Mucosa of gallbladder (tissue), 1 donor: ENCODE data around the gene EPHB1. TPM values are rescaled to one million over a fixed set of nuclear protein-coding genes. Genes with fewer than 3 reads are reported as not detected.
A peak's percentile ranks its signal among the peaks of the same experiment; 100 is the strongest.
"Not testable (repeated sequence)": the region's sequence is repeated elsewhere in the genome, so short reads cannot be mapped to it uniquely, and the experiment has no call there.

Experiments
- DNase-seq: peaks from one replicate; pipeline ENCODE4 v3.0.0-alpha.2; 2020; ENCODE audit warnings: low spot score
- total RNA-seq: library from RNA; stranded (reverse); gene quantifications from one replicate; pipeline ENCODE4 v1.2.1, GENCODE V29; 2021
- donor health status: DM: no; HTN: no; CAD: no.

Gene EPHB1
- total RNA-seq, 1 donor from 2014 or later: 2.0 TPM

DNA sequence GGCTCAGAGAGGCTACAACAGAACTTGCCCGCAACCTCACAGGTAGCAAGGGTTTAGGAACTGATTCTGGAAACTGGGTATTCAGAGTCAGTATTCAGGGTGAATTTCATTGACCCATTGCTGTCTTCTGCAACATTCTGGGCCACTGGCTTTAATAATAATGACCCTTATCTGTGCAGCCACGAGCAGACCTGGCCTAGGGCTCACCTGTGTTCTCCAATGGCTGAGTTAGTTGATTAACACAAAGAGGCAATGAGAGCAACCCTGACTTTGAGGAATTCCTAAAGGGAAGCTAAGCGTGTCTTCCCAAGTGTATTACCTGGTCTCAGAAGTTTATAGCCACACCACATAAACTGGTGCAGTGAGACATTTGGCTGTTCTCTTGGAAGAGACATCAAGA is 289.9 kb downstream of the EPHB1 start:
- no peak for DNase-seq

DNA sequence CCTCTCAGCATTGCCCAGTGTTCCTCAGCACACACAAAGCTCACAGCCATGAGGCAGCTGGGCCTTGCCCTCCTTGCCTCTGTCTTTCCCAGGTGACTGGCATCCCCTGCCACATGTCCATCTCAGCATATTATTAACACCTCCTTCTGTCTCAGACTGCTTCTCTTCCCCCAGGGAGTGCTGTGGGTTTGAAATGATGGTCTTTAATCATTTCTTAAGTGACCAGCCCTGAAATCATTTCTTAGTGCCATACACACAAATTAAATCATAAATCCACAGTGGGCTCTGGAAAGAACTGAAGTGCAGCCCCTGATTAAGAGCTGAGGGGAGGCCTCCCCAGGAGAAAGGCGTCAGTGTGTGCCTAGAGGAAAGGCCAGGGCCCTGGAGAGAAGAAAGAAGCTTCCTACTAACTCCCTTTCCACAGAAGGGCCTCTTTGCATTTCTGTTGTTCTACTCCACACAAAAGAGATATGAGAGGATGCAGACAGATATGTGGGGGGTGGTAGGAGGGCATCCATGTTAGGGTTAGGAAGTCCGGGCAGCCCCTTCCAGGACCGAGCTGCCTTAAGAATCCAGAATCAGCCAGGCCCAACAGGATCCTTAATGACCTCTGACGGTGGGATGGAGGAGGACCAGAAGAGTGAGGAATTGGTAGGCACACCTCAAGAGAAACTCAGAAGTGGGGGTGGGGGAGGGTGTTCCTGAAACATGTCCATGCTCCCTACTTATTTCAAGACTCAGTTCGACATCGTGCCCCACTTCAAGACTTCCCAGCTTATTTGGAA is 290.8 kb downstream of the EPHB1 start:
- DNase-seq: no peak

DNA sequence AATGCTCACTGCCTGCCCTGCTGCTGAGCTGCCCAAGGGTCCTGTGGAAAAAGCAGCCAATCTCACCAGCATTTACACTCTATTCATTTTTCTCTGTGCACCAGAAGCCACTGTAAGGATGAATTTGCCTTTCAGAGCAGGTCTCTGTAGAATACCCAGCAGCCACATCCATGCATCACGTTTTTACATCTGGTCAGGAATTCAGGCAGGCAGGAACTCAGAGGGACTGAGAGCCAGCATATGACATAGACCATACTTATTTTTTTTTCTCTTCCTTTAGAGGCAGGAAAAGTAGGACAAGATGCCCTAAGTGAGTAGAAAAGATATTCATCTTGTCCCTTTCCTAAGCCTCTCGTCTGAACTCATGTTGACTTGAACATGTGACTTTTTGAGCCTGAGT is 292.7 kb downstream of the EPHB1 start:
- no peak for DNase-seq

DNA sequence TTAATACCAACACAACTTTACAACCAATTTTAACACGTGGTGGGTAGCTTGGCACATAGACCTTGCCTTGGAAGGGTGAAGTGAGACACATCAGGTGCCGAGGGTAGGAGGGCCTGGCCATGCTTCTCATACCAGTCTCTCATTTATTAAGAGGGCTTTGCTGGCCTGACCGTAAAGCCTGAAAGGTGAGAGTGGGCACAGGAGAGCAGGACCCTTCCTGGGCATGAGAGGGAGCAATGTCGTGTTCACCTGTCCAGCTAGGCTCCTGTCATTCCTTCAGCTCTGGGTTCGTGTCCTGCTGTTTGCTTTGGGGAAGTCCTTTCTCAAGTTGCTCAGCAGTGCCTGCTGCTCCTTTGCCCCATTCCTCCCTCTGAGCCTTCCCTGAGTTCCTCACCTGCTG is 294.4 kb downstream of the EPHB1 start:
- DNase-seq: no peak

DNA sequence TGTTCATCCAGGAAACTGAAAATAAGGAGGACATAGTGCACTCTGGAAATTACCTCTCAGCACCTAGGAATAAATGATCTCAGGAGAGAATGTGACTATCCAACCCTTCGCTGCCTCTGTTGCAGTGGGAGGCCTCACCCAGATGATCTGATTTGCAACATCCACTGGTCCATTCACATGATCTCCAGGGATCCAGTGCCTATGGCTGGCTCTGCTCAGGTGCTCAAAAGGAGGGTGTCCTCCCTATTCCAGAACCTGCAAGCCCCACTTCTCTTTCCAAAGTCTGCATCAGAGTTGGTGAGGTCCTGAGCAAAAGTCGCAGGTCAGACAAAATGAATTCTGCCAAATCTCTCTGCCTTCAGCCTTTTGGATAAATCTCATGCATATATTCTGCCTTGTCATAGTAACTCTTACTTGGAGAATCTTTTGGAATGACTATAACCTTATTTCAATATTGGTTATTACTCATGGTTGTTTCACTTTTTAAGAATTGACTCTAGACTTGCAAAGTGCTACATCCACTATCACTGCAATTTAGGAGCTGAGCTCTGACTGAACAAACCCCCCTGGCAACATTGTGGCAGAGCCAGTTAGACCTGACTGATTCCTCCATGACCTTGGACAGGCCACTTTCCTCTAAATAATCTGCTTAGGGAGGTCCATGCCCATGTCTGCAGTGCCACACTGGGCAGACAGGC is 295.1 kb downstream of the EPHB1 start:
- no peak for DNase-seq

DNA sequence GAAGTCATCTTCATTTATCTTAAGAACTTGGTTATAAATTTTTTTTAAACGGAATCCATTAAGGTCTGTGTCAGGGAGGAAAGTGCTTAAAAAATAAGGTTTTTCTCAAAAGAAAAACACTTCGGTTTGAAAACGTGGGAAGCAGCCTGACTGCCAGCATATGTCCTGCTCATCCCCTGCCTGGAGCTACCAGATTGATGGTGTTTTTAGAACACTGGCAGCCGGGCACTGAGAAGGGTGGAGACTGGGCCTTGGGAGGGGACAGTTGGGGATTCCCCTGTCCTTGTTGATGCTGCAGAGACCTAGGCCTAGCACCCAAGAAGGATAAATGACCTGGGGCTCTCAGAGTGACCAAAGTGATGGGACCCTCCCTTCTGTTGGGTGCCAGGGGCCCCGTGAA is 296.9 kb downstream of the EPHB1 start:
- DNase-seq: no peak

DNA sequence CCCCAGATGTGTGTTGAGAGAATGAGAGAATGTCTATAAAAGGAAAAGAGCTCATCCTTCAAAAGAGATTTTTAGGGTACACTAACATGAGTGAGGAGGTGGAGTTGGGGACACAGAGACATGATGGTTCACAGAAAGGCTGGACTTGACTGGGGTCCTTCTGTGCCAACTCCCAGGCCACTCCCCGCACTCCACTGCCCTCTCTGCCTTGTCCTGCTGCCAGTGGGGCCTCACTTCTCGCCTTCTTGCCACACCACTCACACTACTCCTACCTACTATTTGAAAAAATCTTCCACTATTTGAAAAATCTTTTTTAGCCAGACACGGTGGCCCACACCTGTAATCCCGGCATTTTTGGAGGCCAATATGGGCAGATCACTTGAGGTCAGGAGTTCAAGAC is 298.1 kb downstream of the EPHB1 start:
- DNase-seq: no peak

DNA sequence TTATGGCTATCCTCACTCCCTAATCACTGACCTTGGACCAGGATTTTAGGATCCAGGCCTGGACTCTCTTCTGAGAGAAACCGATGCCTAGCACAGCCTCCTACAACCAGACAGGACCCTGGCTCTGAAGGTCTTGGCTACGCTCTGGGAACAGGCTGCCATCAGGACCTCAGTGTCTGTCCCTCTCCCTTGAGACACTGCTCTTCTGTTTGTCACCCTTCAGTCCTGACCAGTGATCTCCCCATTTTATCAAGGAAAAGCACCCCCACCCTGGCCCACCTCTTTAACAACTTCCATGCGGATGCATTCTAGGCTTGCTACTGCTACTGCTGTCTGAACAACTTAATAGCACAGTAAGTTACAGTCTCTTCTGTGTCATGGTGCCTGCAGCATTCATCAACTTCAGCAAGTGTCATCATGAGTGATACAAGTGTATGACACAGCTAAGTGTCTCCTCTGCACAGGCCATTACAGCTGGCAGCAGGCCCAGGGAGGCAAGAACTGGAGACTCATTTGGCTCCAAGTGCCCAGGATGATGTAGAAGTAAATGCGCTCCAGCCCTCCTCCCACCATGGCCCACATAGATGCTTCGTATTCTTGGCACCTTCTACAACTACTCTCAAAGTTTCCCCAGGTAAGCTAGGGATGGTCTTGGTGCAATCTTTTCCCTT is 302.4 kb downstream of the EPHB1 start:
- no peak for DNase-seq

DNA sequence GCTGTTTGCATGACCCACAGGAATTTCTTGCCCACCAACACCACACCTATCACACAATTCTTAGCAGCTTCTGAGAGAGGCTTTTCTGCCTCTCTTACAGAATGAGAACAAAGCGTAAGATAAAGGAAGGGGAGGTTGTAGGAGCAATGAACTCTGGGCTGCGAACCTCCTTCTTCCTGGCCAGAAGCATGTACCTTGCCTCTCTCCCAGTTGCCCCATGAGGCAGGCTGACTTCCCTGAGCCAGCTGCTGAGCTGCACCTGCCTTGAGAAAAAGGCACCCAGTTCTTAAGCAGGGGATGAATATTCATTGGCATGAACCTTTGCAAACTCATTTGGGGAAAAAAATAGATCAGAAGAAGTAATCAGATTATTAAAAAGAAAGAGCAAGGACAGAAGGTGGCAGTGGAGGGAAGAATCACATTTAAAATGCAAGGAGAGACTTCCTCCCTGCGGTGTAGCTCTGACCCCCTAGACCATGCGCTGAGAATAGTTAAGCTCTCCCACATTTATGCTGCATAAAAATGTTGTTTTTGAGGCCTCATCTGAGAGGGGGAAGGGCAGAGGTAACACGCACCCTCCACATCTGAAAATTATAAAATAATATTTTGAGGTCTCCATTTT is 304.8 kb downstream of the EPHB1 start:
- no peak for DNase-seq

DNA sequence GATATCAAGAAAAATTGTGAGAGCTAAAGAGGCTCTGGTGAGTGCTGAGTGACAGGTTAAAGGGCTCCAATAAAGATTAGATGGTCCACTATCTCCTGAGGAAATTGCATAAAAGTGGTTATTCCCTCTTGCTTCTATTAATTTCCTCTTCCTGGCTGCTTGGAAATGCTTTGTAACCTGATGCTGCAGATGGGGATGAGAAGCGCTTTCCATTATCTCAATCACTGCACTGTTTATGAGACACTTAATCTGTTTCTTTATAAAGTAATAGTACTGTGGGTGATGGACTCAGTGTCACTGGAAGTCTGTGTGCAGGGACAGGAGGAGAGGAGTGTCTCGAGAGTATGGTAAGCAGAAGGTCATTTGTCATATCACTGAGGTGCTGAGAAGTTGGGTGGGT is 305.3 kb downstream of the EPHB1 start:
- DNase-seq: no peak

DNA sequence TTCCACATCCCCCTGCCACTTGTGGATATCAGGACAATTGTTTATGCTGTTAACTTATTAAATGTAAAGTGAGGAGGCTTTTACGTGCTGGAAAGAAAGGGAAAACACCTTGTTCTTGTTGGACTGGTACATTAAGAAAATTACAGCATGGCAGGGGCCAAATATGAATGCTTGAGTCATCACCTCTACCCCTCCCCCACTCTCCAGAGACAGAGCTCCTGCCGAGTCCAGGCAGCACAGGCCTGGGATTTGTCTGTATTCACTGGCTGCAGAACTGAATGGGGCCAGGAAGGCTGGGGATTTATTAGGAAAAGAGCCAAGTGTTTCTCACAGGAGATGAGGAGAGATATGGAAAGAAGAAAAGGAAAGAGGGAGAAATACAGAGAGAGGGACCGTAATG is 308.9 kb downstream of the EPHB1 start:
- DNase-seq: no peak

DNA sequence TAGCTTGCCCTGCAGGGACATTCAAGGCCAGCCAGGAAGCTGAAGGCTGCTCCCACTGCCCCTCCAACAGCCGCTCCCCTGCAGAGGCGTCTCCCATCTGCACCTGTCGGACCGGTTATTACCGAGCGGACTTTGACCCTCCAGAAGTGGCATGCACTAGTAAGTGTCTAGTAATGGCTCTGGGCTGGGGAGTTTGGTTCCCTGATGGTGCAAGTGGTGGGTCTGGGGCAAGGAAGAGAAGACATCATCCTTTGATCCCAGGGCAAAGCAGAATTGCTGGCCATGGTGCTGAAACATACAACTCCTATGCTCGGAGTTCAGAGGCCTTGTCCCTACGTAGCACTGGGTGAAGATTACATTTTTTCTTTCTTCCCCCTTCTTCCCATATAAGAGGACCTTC is 311.4 kb downstream of the EPHB1 start:
- DNase-seq: peak; percentile 89

DNA sequence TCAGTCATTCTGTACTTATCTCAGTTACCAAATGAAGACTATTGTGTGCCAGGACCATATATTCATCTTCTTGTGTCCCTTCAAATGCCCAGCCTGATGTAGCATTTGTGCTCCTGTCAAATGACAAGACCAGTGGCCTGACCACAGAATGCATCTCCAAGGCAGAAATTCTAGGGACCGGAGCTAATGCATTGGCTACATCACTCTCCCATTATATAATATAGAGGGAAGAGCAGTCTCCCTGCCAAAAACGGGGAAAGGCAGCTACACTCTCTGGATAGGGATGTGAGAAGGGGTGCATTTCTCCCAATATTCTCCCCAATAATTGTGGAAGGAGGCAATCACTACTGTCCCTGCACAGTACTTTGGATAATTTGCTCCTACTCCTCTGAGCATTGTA is 312.0 kb downstream of the EPHB1 start:
- DNase-seq: no peak

DNA sequence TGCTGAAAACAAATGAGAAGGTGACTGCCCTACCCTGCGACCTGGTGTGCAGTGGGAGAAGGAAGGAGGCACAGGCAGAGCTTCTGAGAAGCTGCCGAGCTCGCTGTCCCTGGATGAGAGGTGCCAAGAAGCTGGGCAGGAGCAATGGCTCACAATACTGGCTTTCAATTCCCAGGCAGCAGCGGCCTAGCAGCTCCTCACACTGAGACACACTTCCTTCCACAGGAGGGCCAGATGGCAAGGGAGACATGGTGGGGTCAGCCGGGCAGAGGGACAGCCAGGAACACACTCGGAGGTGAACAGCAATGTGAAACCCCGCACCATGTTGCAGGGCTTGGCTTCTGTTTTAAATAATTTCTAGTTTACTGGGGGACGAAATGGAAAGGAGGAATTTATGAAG is 314.6 kb downstream of the EPHB1 start:
- no peak for DNase-seq

DNA sequence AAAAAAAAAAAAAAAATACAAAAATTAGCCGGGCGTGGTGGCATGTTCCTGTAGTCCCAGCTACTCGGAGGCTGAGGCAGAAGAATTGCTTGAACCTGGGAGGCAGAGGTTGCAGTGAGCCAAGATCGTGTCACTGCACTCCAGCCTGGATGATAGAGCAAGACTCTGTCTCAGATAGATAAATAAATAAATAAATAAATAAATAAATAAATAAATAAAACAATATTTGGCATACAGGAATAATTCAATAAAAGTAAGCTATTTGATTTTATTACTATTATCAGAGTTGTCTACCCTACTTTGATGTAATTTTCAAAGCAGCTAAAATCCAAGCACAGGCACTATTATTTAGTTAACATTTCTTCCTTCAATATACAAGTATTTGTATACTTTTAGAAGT is 319.5 kb downstream of the EPHB1 start:
- DNase-seq: not testable (repeated sequence)

DNA sequence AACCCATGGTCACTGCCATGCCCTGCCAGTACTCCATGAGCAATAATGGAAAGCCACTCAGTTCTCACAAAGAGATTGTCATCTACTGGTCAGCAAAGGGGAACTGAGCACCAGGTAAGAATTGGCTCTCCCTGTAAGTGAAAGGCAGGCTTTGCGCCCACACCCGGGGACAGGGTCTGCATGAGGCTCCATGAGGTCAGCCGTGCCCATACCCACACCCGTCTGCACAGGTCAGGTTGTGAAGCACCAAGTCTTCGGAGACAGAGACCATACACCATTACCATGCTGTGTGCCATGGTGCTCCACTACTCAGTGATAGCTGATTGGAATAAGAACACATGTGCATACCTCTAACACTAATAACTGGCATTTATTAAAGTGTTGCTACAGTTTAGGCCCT is 322.9 kb downstream of the EPHB1 start:
- no peak for DNase-seq

DNA sequence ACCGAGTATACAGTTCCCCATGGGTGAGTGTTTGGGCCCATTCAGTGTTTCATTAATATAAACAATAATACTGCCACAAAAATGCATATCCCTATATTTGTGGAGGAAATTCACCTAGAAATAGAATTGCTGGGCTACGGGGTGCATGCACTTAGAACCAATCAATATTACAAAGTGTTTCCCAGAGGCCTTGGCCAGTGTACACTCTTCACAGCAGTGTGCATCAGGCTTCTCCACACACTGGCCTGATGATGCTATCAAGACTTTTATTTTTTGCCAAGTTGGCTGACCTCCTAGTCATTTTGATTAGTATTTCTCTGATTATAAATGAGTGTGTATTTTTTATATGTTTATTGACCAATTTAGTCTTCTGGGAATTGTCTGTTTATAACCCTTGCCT is 323.7 kb downstream of the EPHB1 start:
- no peak for DNase-seq

DNA sequence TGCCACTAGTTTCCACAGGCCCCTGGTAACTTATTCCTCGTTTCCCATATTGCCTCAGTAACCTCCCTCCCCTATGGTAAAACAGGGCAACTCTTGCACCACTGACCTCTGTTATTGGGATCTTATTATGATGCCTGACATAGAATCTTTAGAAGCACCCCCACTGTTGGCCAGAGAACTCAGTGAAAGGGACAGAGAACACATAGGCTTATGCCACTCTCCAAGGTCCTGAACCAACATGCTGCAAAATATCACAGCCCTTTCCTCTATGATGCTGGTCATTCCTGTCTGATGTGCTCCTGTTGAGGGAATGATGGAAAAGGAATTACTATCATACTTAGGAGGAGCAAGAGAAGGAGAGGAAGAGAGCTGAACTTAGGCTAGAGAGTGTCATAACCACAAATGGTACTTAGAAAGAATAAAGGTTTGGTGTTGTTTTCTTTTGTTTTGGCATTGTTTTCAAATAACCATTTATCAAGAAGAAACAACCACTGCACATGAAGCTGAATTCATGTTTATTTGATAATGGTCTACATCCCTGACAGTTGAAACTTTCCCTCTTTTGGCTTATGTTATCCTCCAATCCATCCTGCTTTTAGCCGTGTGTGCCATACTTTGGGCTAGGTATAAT is 330.2 kb downstream of the EPHB1 start:
- no peak for DNase-seq

DNA sequence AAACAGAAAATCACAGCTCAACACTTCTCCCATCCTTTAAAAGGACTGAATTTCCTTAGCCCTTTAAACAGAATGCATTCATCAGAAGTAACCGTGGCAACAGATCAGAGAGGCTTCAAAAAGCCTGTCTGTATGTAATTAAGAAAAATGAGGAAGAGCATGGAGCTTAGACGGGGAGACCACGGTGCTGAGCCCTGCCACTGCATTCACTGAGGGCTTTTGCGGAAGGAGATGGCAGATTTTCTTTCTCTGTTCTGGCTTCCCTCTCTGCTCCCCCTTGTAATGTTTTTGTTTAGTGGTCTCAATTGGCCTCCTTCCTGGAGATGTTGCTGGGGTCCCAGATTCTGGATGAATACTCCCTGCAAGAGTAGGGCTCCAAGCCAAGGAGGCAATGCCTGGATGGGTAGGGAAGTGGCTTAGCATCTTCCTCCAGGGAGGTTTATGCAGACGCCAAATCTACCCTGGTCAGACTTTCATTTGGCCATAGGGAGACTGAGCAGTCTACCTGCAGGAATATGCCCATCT is 332.9 kb downstream of the EPHB1 start:
- DNase-seq: no peak

DNA sequence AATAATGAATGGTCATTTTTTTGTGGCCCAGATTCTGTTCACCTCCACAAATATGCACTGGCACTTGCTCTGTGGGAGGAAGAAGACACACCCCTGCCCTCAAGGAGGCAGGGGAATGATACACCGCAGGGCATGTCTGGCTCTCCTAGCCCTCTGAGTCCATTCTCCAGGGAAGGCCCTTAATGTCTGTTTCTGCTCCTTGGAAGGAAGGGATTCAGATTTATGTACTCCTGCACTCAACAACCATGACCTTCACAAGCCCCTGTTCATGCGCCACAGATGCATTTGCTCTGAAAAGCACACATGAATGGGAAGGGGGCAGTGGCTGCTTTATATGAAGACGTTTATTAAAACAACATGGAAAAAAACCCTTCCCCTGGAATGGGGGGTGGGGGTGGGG is 333.8 kb downstream of the EPHB1 start:
- no peak for DNase-seq

DNA sequence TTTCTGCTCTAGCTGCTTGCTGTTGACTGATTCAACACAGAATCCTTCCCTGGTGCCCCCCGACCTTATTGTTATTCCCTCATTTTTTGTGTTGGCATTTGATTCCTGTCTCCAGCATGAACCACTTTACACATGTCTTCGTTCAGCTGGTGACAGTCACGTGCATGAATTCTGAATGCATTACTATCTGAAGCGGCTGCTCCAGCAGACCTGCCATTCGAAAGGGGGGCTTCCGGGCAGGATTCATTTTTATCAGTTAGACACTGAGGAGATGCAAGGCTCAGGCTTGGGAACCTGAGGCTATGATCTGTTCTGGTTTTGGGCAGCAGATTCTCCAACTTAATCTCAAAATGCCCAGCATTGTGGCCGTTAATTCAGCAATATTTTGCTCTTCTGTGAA is 336.2 kb downstream of the EPHB1 start:
- no peak for DNase-seq
